ENCODE data around the gene USH1C.

DNA sequence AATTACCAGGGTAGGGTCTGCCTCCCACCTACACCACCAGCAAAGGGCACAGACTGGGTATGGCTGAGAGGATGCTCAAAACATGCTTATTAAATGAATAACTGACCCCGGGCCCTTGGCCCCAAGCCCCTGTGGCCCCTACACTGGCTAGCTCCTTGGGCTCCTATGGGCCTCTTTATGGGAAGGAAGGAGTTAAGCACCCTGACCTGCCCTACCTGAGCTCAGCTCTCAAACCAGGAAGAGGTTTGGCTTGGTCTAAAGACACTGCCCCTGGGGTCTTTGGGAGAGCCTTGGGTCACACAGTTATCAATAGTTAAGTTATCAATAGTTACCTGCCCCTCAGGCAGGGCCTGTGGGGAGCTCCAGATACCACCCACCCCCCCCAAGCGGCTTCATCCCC, 1.2 kb downstream of the USH1C start:
- TF ChIP-seq, protein P1, sequence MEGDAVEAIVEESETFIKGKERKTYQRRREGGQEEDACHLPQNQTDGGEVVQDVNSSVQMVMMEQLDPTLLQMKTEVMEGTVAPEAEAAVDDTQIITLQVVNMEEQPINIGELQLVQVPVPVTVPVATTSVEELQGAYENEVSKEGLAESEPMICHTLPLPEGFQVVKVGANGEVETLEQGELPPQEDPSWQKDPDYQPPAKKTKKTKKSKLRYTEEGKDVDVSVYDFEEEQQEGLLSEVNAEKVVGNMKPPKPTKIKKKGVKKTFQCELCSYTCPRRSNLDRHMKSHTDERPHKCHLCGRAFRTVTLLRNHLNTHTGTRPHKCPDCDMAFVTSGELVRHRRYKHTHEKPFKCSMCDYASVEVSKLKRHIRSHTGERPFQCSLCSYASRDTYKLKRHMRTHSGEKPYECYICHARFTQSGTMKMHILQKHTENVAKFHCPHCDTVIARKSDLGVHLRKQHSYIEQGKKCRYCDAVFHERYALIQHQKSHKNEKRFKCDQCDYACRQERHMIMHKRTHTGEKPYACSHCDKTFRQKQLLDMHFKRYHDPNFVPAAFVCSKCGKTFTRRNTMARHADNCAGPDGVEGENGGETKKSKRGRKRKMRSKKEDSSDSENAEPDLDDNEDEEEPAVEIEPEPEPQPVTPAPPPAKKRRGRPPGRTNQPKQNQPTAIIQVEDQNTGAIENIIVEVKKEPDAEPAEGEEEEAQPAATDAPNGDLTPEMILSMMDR (IDR thresholded peaks at IDR 0.05), result no peak
- no peak for TF ChIP-seq POLR2A (IDR thresholded peaks at IDR 0.05)

All from testis (tissue), 2 donors.